Activated gamma-delta T cell treated with anti-CD3 and anti-CD28 coated beads, Interleukin-2, amount 50 U/mL, for 16 hours (primary cell): ENCODE measurements around the gene GOLGA8A.
"Not testable (repeated sequence)": the region's sequence is repeated elsewhere in the genome, so short reads cannot be mapped to it uniquely, and the experiment has no call there.

Experiments
- DNase-seq: peaks from one replicate; pipeline ENCODE4 v3.0.0-alpha.2; 2020; ENCODE audit warnings: low read depth

Gene GOLGA8A

GRCh38 chr15:34437687-34438086 lies at the start of gene GOLGA8A:
GOLGA8A (minus strand) TSS chr15:34437808; CDS start chr15:34389691, 48,117 bp downstream.
- peak; percentile 70 for DNase-seq

GRCh38 chr15:34483644-34484043 lies 46.0 kb upstream of the GOLGA8A start:
- no peak for DNase-seq

- DNase-seq = no peak
These were observed 43.8 kb upstream of the GOLGA8A start for GRCh38 chr15:34481370-34481769.

GRCh38 chr15:34473840-34474239 lies 36.2 kb upstream of the GOLGA8A start:
- DNase-seq = no peak

GRCh38 chr15:34472947-34473346 lies 35.3 kb upstream of the GOLGA8A start:
- no peak for DNase-seq

GRCh38 chr15:34470892-34471291 lies 33.3 kb upstream of the GOLGA8A start:
- no peak for DNase-seq

- DNase-seq = no peak
These were observed 32.5 kb upstream of the GOLGA8A start for GRCh38 chr15:34470091-34470490.

GRCh38 chr15:34461730-34462129 lies 24.1 kb upstream of the GOLGA8A start:
- DNase-seq = no peak

- no peak for DNase-seq
These were observed 22.8 kb upstream of the GOLGA8A start for GRCh38 chr15:34460451-34460850.

- DNase-seq = no peak
These were observed 19.1 kb upstream of the GOLGA8A start for GRCh38 chr15:34456658-34457057.

GRCh38 chr15:34442891-34443290 lies 5.3 kb upstream of the GOLGA8A start:
- DNase-seq = no peak

- DNase-seq = no peak
These were observed 2.3 kb upstream of the GOLGA8A start for GRCh38 chr15:34439878-34440277.

GRCh38 chr15:34436956-34437442 lies 609 bp downstream of the GOLGA8A start:
- DNase-seq = peak; percentile 17

GRCh38 chr15:34436126-34436955 lies 1.3 kb downstream of the GOLGA8A start:
- no peak for DNase-seq

- no peak for DNase-seq
These were observed 1.9 kb downstream of the GOLGA8A start for GRCh38 chr15:34435658-34436057.

GRCh38 chr15:34434627-34435305 lies 2.8 kb downstream of the GOLGA8A start:
- DNase-seq = no peak

- not testable (repeated sequence) for DNase-seq
These were observed 3.5 kb downstream of the GOLGA8A start for GRCh38 chr15:34433956-34434626.

- DNase-seq = not testable (repeated sequence)
These were observed 7.0 kb downstream of the GOLGA8A start for GRCh38 chr15:34430642-34431041.

GRCh38 chr15:34423425-34424090 lies 14.1 kb downstream of the GOLGA8A start:
- DNase-seq = not testable (repeated sequence)

- not testable (repeated sequence) for DNase-seq
These were observed 16.7 kb downstream of the GOLGA8A start for GRCh38 chr15:34420953-34421352.

- not testable (repeated sequence) for DNase-seq
These were observed 19.2 kb downstream of the GOLGA8A start for GRCh38 chr15:34418435-34418834.

- DNase-seq = not testable (repeated sequence)
These were observed 28.1 kb downstream of the GOLGA8A start for GRCh38 chr15:34409511-34409910.
